KBM-7 (cell line): ENCODE data around the gene EHF.

Source experiments
- DNase-seq: peaks from one replicate; pipeline ENCODE4 v3.0.0-alpha.2; 2015
- in situ Hi-C: fragments of 300-500 bp; cut with MboI; formaldehyde crosslinking; loops from 2 replicates; pipeline ENCODE4 v1.14.3; 2020; ENCODE audit warnings: low sequenced_read_pairs, low pct_unique_long_range_greater_than_20kb, mixed read lengths

Gene EHF

DNA sequence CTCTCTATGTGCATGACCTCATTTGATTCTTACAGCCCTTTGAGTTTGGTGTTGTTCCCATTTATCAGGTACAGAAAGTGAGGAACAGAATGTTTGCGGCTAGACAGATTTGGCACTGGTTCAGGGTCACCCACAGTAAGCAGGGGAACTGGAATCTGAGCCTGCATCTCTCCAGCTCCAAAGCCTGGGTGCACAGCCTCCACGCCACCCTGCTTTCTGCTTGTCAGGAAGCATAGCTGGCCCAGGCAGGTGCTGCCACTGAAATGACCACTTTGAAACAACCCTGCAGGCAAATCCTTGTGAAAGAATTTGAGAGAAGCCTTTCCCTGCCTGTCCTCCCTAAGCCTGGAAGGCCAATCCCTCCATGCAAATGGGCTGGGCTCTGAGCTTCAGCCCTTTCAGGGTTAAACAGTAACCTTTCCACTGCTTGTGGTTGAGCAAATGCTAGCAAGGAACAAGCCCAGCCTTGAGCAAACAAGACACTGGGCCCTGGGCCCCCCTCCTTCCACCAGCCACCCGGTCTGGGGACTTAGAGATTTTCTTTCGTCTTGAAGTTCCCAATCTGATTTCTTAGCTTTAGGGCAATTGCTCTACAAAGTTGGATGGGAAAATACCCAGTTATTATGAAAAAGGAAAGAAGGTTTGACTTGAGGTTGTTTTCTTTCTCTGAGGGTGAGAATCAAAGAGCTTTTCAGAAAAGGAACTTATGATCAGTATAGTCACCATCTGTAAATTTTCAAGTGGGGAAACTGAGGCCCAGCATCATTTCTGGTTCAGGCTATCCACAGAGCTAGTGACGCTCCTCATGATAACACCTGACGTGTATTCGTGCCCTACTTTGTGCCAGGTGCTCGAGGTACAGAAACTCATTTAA is 19.4 kb downstream of the EHF start:
- in situ Hi-C loops = no loop called here
- no peak for DNase-seq

- no peak for DNase-seq
- in situ Hi-C loops = no loop called here
Measured at GRCh38 chr11:34640924-34641275, 20.0 kb downstream of the EHF start.

DNA sequence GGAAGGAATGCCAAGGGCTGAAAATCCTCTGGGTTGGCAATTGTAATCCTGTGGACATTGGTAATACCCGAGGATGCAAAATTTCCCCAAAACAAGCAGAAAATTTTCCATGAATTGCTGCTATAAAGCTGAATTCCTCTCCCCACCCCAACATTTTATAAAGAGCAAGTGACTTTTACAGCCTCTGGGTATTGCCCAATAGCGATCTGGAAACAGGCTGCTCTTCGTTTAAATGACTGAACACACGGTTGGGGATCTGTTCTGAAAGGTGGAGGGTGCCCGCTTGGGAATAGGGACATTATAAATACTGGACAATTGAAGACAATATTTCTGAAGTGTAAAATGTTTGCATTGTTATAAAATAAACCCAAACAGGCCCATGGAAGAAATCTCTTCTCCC is 20.6 kb downstream of the EHF start:
- DNase-seq = no peak
- in situ Hi-C loops = no loop called here

DNA sequence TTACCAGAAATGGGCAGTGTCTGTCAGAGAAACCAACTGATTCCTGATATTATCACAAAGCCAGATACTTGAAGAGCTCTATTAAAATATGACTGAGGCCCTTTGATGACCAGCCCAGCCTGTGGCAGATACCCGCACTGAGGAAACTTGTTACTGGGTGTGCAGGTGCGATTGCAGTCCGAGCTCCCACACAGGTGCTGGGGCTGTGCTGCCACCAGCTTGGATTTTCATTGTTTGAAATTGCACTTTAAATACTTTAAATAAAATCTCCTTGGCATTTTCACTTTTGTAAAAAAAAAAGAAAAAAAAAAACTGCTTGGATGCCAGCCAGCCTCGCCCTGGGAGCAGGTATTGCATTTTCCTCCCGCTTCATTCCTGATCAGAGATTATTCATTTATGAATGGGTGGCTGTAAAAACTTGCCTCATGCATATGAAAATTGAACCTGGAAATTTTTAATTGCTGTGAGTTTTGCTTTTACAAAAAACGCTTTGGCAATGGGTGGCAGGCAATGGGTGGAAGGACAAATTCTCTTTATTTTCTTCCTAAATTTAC is 21.2 kb downstream of the EHF start:
- in situ Hi-C loops = no loop called here
- no peak for DNase-seq

- DNase-seq = no peak
- in situ Hi-C loops = no loop called here
Measured at GRCh38 chr11:34642873-34643272, 22.0 kb downstream of the EHF start.

DNA sequence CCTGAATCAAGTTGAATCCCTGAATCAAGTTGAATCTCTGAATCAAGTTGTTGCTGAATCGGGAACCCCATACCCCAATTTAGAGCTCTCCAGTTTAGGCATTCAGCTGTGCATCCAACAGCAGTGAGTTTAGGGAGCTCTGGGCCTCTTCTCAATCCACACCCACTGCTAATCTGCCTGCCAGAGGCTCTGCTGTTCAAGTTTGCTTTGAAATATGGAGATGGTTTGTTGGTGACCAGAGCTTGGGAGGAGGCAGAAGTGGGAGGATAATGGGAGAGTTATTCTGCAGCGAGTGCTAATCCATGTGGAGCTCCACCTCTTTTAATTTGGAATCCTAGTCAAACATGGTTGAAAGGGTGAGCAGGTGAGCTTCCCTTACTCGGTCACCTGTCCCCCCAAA is 22.4 kb downstream of the EHF start:
- in situ Hi-C loops = no loop called here
- no peak for DNase-seq

DNA sequence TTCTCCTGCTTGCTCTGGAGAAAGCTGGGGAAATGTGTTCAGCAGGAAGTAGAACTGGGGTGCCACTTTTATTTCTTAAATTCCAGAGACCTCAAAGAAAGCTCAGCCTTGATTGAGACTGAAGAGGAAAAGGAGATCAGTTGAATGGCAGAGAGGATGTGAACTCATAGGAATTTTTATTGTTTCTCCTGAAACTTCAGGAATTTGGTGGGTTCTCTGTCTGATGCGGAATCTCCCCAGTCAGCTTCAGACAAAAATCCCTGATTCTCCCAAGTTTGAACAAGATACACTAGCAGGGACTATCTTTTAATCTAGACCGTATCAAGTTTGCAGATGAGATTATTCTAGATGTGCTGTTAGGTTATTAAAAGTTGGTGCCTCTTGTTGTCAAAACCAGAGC is 23.0 kb downstream of the EHF start:
- in situ Hi-C loops = no loop called here
- DNase-seq = no peak

- DNase-seq = no peak
Measured at GRCh38 chr11:34644669-34645406, 23.9 kb downstream of the EHF start.

GRCh38 chr11:34646431-34646830 is 25.5 kb downstream of the EHF start:
- in situ Hi-C loops = no loop called here
- DNase-seq = no peak

More at GRCh38 chr11:34644669-34645406, 23.9 kb downstream of the EHF start:
- in situ Hi-C loops = no loop called here

GRCh38 chr11:34647131-34647530 is 26.2 kb downstream of the EHF start:
- no peak for DNase-seq
- in situ Hi-C loops = no loop called here

GRCh38 chr11:34647532-34647931 is 26.6 kb downstream of the EHF start:
- in situ Hi-C loops = no loop called here
- DNase-seq = no peak

DNA sequence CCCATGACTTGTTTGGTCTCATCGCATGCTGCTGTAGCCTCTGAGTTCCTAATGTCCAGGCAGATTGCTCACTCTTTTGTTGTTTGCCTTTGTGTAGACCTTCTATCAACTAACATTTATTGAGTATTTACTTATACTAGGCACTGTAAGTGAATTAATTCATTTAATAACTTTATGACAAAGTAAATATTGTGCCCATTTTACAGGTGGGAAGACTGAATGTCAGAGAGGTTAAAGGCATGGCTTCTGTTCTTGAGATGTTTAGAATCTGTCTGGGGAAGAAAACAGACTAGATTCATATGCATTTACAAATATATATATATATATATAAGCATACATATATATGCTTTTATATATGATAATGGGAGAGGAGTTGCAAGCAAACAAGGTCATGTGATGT is 27.1 kb downstream of the EHF start:
- in situ Hi-C loops = no loop called here
- DNase-seq = no peak

GRCh38 chr11:34649597-34649996 is 28.7 kb downstream of the EHF start:
- in situ Hi-C loops = no loop called here

GRCh38 chr11:34650528-34650927 is 29.6 kb downstream of the EHF start:
- in situ Hi-C loops = no loop called here
- peak; percentile 83 for DNase-seq

More at GRCh38 chr11:34649597-34649996, 28.7 kb downstream of the EHF start:
- DNase-seq = no peak

GRCh38 chr11:34651551-34651950 is 30.7 kb downstream of the EHF start:
- in situ Hi-C loops = no loop called here
- DNase-seq = no peak

DNA sequence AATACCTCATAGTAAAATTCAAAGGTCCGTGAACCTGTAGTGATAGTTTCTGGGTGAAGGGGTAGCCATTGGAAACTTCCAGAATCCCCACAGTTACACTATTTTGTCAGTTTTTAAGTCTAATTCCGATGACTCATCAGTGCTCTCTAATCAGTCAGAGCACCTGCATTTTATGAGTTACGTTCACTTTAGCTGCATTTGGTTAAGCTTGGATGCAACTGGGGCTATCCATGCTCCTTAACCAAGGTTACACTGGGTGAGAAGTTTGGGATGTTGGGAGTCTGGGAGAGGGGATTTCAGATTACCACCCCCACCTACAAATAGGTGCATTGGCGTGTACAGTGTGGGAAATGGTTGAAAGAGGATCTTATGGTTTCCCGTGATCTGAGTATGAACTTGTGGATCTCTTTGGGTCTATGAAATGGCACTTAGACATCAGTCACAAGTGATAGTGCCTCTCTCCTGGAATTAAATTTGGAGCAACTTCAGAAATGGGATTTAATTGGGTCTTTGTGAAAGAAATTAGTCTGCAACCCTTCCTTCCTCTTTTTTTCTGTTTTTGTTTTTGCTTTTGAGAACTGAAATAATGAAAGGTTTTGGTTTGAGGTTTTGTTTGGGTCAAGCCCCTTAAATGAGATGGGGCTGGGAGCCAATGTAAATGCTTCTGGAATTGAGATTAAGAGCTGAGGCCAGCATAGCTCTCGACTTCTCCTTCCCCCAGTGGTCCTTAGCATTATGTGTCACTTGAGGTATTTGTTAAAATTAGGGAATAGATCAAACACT is 31.5 kb downstream of the EHF start:
- DNase-seq = no peak
- in situ Hi-C loops = no loop called here

- no peak for DNase-seq
- in situ Hi-C loops = no loop called here
Measured at GRCh38 chr11:34653031-34653430, 32.1 kb downstream of the EHF start.

- no peak for DNase-seq
- in situ Hi-C loops = no loop called here
Measured at GRCh38 chr11:34653851-34654482, 33.1 kb downstream of the EHF start.
